HG03432 (cell line): Measurements from ENCODE around the gene EPC1.
A peak's percentile ranks its signal among the peaks of the same experiment; 100 is the strongest.

ENCODE experiments used
- ATAC-seq: cut with Tn5 transposase; IDR thresholded peaks from one replicate; pipeline ENCODE4 v1.9.1; 2021; ENCODE audit warnings: mild to moderate bottlenecking, moderate library complexity; ENCODE audit not compliant: unreplicated experiment

EPC1 gene

GRCh38 chr10:32340596-32341180 lies 6.3 kb downstream of the EPC1 start:
- no peak for ATAC-seq

GRCh38 chr10:32338262-32338661 lies 8.7 kb downstream of the EPC1 start:
- no peak for ATAC-seq

- ATAC-seq, result no peak
Measured at GRCh38 chr10:32337350-32337749, 9.6 kb downstream of the EPC1 start.

GRCh38 chr10:32333849-32334248 lies 13.1 kb downstream of the EPC1 start:
- no peak for ATAC-seq

- ATAC-seq, result peak; percentile 94
Measured at GRCh38 chr10:32332299-32332750, 14.6 kb downstream of the EPC1 start.

- no peak for ATAC-seq
Measured at GRCh38 chr10:32331606-32332005, 15.4 kb downstream of the EPC1 start.

GRCh38 chr10:32330214-32330613 lies 16.7 kb downstream of the EPC1 start:
- ATAC-seq, result no peak

GRCh38 chr10:32329061-32329460 lies 17.9 kb downstream of the EPC1 start:
- ATAC-seq, result no peak

- ATAC-seq, result no peak
Measured at GRCh38 chr10:32328499-32328898, 18.5 kb downstream of the EPC1 start.

- ATAC-seq, result no peak
Measured at GRCh38 chr10:32327364-32327691, 19.6 kb downstream of the EPC1 start.

- no peak for ATAC-seq
Measured at GRCh38 chr10:32326680-32327363, 20.1 kb downstream of the EPC1 start.

- ATAC-seq, result peak; percentile 68
Measured at GRCh38 chr10:32326119-32326518, 20.8 kb downstream of the EPC1 start.

GRCh38 chr10:32323051-32323450 lies 23.9 kb downstream of the EPC1 start:
- ATAC-seq, result no peak

- no peak for ATAC-seq
Measured at GRCh38 chr10:32321016-32321631, 25.8 kb downstream of the EPC1 start.

GRCh38 chr10:32318476-32318896 lies 28.5 kb downstream of the EPC1 start:
- peak; percentile 43 for ATAC-seq

GRCh38 chr10:32317795-32318357 lies 29.1 kb downstream of the EPC1 start:
- ATAC-seq, result peak; percentile 96

GRCh38 chr10:32315424-32315823 lies 31.5 kb downstream of the EPC1 start:
- ATAC-seq, result no peak

- no peak for ATAC-seq
Measured at GRCh38 chr10:32314588-32314987, 32.4 kb downstream of the EPC1 start.

GRCh38 chr10:32308027-32308603 lies 38.8 kb downstream of the EPC1 start:
- ATAC-seq, result no peak

- ATAC-seq, result no peak
Measured at GRCh38 chr10:32307609-32308008, 39.3 kb downstream of the EPC1 start.

- no peak for ATAC-seq
Measured at GRCh38 chr10:32299354-32299980, 47.5 kb downstream of the EPC1 start.
